ENCODE results near the gene TREX2.

Gene TREX2, protein sequence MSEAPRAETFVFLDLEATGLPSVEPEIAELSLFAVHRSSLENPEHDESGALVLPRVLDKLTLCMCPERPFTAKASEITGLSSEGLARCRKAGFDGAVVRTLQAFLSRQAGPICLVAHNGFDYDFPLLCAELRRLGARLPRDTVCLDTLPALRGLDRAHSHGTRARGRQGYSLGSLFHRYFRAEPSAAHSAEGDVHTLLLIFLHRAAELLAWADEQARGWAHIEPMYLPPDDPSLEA

DNA sequence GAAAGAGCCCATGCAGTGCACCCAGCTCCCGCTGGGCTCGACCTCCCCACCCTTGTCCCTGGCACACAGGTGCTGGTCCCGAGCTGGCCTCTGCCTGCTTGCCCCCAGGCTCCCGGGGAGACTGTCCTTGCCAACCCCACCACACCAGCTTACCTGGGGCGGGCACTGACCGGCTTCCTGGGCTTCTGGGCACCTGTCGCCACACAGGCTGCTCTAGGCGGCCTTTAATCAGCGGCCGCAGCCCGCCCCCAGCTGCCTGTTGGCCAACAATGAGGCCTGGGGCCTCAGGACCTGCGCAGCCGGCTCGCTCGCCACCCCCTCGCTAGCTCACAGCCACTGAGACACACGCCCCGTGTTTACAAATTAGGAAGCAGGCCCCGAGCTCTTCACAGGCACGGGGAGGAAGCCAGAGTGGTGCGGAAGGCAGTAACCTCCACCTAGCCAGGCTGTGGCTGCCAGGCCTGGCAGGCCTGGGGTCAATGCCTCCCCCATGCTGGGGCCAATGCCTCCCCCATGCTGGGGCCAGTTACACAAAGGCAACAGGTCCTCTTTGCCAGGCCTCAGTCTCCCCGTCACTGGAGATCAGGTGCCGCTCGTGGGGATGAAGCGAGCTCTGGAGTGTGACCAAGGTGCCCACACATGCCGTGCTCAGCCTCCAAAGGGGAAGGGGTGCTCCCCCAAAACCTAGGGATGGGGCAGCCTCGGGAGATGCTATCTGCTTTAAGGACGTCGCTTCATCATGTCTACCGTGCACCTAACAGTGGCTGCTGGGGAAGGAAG is at the start of gene TREX2:
Gene TREX2 (minus strand): TSS at position 201 of the 780 bp plus-strand sequence. CDS start 626 bp downstream, outside the sequence.
- DNase-seq: no peak

DNA sequence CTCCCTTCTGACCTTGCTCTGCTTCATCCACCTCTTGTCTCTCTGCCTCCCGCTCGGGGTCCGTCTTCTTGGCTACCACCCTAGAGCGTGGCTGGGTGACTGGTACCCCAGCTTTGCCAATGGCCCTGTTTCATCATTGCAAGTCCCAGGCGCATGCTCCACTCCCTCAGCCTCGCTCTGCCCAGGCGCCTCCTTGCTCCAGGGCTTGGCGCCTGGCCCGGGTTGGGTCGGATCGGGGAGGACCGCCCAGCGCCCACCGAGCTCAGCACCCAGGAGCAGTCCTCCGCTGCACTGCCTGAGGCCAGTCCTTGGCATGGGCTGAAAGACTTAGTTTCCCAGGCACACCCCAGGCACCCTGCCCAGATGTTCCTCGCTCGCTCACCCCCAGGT is 49.5 kb upstream of the TREX2 start:
- DNase-seq: no peak

DNA sequence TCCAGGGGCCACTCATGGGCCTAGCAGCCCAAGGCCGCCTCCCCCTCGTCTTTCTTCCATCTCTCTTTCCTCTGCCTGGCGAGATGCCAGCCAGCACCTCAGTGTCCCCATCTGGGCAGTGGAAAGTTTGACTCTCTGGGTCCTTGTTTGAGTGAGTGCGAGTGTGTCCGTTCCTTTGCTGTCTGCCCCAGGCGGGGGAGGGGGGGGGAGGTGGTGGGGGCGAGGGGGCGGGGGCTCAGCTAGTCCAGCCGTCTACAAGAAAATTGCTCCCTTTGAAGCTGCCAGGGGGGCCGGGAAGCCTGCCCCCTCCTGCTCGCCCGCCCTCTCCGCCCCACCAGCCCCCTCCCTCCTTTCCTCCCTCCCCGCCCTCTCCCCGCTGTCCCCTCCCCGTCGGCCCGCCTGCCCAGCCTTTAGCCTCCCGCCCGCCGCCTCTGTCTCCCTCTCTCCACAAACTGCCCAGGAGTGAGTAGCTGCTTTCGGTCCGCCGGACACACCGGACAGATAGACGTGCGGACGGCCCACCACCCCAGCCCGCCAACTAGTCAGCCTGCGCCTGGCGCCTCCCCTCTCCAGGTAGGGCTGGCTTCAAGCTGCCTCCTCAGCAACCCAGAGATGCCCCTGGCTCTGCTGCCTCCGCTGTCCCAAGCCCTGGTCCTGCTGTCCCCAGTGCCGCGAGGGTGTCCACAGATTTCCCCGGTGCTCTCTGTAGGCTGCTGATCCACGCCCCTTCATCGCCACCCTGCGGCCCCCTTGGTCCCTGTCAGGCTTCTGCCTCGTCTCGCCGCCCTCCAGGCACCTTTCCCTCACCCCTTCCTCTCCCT is 48.9 kb upstream of the TREX2 start, which contains the start of gene BGN:
Gene BGN (plus strand): TSS at position 440 of the 821 bp plus-strand sequence. CDS start 9,652 bp downstream, outside the sequence.
- no peak for DNase-seq

DNA sequence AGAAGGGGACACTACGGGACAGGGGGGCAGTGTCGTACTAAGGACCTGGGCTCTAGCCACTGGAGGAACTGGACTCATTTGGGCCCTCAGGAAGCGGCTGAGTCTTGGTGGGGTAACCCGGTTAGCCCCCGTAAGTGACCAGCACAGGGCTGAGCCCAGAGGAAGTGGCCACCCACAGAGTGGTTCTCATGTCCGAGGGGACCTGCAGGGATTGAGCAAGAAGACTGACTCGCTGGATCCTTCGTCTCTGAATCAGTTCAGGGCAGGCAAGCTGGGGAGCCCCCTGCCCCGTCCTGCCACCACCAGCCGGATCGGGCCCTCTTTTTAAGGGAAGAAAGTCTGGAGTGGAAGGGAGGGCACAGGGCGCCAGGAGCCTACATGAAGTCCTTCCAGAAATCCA is 48.2 kb upstream of the TREX2 start:
- DNase-seq: no peak

DNA sequence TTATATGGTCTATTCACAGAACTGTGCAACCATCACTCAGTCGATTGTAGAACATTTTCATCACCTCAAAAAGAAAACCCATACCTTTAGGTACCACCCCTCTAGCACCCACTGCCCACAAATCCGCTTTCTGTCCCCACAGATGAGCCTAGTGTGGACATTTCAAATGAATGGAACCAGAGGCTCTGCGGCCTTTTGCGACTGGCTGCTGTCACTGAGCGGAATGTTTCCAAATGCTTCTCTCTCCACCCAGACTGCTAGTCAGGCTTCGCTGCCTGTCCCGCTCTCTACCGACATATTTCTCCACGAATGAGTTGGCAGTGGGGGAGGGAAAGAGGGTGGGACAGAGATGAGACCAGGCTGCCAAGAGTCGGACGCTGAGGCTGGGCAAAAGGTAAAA is 47.2 kb upstream of the TREX2 start:
- DNase-seq: no peak

DNA sequence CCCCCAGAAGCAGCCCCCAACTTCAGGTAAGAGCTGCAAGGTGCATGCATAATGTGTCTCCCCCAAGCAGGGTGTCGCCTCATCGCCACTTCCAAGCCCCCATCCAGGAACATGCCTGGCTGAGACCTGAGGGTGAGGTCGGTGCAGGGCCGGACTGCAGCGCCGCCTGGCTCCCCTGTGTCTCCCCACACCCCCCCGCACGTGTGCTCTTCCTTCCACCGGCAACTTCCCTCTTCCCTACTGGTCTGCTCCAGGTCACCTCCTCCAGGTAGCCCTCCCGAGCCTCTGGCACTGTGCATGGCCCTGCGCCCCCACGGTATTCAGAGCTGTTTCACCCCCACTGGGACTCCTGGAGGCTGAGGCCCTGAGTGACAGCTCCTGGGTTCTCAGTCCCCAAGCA is 46.7 kb upstream of the TREX2 start:
- DNase-seq: no peak

DNA sequence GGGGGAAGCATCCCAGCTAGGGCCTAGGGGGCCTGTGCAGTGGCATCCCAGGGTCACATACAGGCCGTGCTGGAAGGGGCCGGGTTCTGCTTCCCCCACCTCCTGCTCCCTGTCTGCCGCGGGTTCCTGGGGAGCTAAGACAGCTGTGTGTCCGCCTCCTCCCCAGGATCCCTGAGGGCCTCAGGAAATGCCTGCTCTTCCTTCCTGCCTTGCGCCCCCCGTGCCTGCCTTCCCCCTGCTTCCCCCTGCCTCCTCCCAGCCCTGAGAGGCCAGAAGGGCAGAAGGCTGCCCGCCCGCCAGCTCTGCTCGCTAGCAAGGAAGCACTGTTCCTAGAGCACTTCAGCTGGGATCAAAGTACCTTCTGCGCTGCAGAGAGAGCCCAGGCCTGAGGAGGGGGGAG is 46.1 kb upstream of the TREX2 start:
- DNase-seq: no peak

DNA sequence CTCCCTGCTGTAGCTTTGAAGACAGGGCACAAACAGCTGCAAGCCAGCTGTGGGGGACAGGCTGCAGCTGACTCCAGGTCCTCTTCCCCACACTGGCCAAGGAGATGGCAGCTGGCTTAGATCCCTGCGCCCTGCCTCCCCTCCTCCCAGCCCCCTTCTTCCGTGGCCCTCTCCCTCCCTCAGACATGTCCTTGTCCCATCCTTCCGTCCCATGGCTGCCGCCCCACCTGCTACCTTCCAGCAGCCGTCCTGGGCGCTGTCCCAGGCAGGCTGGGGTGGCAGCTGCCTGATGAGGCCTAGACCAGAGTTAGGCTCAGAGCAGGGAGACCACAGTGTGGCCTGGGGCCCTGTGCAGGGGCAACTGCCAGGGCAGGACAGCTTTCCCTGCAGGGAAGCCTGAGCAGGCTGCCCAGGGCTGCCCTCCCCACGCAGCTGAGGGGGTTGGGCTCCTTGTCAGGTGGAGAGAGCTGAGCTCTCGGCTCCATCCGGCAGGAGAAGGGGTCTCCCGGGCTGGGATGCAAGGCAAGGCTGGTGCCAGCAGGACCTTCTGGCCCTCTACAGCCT is 45.6 kb upstream of the TREX2 start:
- DNase-seq: no peak

DNA sequence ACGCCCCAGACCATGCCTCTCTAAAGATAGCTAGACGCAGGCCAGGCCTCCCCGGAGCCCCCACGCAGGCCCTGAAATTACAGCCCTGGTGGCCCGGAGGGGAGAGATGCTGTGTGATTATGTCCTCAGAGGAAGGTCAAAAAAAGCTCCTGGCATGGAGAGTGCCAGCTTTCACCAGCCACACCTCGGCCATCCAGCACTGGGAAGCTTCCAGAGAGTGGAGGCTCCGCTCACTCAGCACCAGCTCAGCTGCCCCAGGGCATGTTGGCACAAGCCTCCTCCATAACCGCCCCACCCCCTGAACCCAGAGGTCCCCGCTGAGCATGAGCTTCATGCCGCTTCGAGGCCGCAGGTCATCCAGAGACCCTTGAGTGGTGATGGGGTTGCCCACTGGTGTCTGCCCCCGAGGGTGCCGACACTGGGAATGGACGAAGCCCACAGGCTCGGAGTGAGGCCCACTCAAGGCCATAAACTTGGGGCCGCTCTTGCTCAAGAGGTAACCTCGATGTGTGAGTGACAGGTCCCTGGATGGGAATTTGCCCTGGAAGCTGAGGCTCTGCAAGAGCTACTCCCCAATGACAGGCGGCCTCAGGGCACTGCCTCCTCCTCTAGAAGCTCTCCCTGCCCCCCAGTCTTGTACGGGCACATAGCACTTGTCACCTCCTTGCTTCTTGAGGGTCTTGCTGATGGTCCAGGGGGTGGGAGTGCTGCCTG is 44.5 kb upstream of the TREX2 start:
- no peak for DNase-seq

DNA sequence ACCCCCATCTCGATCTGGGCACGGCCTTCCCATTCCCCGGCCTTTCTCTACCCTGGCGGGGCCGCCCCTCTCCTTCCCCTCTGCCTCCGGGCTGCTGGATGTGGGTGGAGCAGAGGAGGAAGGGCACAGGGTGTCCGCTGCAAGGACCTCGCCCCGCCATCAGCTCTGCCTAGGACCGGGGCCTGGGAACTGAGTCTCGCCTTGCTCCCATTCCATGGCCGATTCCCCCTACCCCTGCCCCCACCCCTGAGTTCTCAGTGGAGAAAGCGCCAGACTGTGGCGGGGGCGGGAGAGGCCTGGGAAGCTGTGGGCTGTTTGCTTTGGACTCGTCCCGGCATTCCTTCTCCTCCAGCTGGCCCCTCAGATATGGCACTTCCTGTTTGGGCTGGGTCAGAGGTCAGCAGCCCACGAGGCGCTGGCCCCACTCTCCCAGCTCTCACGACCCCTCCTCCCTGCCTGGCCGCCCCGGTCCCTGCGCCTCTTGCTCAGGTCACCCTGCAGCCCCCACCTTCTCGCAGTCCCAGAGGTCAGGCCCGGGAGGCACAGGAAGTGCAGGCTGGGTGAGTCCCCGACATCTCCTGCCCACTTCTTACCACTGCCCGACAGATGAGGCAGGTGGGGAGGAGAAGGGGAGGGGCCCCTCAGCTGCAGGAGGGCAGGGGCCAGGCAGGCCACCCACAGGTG is 42.5 kb upstream of the TREX2 start:
- no peak for DNase-seq

DNA sequence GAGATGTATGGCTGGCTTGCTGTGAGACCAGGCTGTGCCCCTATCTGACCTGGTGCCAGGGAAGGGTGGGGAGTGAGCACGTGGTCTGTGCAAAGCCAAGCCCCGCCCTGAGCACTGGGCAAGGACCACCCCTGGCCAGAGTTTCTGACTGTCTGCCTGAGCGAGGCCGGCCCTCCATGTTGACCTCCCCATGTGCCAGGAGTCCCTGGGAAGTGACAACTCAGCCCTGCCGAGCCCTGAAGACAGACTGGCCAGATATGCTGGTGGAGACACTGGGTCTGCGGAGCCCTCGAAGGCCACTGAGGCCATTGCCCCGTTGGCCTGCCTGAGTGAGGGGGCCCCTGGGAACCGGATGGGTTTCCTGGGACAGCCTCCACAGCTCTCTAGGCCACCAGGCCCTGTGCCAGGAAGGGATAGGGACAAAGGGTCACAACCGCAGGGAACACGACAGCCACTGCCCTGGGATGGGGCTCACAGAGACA is 41.8 kb upstream of the TREX2 start:
- no peak for DNase-seq

DNA sequence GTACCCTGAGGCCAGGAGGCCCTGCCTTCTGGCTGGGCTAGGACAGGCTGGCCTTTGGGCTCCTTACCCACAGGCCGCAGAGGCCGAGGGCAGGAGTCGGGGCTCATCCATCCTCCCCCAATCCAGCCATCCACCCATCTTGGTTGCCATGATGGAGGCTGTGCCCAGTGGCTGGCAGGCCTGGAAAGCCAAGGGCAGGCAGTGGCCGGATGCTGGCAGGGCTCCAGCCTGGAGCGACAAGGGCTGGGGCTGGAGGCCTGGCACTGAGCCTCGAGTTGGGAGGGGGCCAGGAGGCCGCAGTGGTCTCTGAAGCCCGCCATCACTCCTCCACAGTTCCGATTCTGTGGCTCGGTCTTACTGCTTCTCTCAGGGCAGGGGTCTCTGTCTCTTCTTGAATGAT is 40.3 kb upstream of the TREX2 start:
- DNase-seq: no peak

DNA sequence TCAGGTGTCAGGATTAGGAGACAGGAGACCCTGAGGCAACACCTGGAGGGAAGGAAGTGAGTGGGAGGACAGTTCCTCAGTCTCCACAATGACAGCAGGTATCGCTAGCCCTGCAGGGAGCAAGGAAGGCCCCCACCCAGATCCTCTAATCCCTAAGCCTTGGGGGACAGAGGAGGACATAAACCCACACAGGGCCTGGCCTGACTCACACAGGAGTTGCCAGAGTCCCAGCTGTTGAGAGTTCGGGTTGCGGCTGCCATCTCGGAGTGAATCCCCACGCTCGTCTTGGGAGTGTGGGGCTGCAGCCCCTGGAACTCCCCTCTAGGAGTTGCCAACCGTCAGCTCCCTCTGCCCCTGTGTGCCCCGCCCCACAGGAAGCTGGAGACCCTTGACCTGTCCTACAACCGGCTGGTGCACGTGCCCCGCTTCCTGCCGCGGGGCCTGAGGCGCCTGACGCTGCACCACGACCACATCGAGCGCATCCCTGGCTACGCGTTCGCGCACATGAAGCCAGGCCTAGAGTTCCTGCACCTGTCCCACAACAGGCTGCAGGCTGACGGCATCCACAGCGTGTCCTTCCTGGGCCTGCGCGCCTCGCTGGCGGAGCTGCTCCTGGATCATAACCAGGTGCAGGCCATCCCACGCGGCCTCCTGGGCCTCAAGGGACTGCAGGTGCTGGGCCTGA is 39.7 kb upstream of the TREX2 start:
- no peak for DNase-seq

DNA sequence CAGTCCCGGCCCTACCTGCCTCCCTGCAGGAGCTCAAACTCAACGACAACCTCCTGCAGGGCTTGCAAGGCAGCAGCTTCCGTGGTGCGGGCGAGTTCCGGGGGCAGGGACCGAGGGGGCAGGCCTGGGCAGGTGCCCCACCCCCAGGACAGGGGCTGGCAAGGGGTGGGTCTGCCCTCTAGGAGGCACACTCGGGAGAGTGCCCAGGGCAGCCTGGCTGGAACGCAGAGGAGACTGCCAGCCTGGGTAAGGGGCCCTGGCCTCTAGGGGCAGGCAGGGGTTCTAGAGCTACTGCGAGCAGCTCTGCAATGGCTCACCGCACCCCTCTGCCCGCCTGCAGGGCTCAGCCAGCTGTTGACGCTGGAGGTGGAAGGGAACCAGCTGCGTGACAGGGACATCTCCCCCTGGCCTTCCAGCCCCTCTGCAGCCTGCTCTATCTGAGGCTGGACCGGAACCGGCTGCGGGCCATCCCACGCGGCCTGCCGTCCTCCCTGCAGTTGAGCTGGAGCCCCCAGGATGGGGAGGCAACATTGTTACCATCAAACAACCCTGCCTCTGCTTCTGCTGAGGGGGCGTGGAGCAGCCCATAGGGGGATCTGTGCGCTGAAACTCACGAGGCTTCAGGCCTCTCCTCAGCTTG is 36.6 kb upstream of the TREX2 start:
- DNase-seq: no peak

DNA sequence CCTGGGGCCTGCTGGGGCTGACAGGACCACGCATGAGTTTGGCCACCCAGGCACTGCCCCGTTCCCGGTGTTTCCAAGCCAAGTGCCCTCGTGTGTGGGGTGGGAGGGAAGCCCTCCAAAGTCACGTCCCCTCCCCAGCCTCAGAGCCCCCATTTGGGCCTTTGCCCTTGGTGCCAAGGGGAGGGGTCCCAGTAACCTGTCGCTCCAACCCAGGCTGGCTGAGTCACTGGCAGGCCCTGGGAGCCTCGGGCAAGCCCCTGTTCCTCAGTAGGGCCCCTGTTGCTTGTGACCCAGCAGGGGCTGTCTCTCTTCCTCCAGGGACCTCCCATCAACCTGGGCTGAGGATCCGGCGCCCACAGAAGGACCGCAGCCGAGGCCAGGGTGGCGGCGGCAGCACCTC is 35.2 kb upstream of the TREX2 start:
- no peak for DNase-seq

DNA sequence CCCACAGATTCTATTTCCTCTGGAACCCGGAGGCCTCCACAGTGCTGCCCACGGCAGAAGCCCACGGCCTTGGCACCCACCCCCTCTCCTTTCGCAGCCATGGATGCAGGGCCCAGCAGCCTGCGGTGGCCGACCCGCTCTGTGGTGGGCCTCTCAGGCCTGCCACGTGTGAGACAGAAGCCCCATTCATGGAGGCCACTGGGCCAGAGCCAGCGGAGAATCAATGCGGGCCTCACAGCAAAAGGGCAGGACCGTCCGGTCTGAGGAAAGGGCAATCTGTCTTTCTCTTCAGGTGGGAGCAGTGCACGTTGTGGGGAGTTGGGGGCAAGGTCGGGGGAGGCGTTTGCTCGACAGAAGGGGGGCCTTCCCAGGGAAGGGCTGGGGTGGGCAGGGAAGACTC is 32.9 kb upstream of the TREX2 start:
- DNase-seq: no peak

DNA sequence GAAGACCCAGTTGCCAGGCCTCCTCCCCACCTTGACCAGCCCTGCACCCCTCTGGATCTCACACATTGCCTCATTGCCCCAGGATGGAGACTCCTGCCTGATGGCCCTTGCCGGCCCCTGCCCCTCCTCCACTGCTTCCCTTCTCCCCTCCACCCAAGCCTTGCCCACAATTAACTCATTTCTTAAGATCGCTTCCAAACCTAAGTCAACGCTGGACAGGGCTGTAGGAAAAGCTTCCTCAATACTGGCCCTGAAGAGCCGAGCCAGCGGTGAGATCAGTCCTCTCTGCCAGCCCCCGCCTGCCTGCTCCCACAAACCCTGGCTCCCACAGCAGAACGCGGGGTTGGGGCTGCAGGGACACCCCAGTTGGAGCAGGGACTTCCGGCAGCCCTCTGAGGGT is 32.0 kb upstream of the TREX2 start:
- DNase-seq: no peak

DNA sequence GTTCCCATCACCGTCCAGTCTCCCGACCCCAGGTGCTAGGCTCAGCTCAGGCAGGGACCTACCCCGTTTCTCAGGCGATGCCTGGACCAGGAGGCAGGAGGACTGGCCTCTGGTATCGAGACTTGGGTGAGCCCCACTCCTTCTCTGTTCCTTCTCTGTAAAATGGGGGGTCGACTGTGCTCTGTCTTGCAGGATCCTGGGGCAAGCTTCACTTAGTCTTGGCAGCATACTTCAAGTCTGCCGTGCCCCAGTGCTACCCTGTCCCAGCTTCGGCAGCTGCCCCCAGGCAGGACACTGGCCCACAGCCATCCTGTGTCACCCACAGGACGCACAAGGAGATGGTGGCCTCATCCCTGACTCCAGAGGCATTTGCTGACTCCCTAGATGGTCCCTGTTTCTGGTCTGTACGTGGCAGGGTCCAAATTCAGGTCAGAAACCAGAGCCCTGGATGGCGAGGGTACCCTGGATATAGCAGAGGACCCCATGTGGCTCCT is 31.6 kb upstream of the TREX2 start:
- no peak for DNase-seq

DNA sequence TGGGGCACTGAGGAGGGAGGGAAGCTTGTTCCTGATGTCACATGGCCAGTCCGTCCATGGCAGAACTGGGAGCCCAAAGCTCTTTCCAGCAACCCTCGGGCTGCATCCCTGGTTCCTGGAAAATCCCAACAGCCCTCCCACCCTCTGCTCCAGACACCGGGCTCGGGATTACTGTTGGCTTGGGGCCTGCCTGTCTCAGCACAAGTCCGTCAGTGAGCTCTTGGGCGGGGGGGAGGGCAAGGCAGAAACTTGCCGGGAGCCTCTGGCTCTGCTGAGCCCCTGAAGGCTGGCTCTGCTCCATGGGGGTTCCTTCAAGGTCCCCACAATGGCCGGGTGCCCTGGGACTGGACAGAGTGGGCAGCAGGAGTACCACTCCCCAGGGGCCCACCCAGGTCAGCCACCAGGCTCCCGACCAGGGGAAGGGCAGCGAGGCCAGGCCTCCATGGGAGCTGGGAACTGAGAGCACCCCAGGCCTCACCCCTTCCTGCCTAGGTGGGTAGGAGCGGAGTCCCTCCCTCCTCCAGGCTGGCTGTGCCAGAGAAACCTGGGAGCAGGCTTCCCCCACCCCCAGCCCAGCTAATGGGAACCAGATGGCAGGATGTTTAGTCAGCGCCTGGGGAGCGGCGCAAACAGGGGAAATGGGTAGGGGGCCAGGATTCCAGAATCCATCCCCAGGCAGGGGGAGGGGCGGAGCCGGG is 31.0 kb upstream of the TREX2 start:
- DNase-seq: no peak

DNA sequence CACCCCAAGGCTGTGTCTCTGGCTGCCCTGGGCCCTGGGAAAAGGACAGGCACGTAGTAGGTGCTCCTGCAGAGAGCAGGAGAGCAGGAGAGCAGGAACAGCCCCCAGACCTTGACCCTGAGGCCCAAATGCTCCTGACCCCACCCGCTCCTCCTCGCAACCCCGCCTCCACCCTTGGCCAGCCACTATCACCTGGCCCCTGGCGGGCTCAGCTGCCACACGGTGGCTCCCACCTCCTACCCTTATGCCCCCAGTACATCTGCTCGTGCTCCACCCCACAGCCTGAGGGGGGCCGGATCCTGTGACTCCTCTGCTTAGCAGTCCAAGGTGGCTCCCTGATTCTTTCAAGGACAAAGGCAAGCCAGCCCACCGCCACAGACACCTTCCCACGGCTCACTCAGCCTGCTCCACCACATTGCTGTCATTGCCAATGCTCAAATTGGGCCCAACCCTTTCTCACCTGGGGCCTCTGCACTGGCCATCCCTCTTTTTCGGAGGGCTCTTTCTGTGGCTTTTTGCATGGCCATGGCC is 30.0 kb upstream of the TREX2 start:
- no peak for DNase-seq

All from CD4-positive, alpha-beta T cell treated with Interferon gamma for 1 hour (primary cell).